Heart right ventricle (tissue), 16 donors: ENCODE data around the gene ITPRIPL1. TPM values are rescaled to one million over a fixed set of nuclear protein-coding genes. Genes with fewer than 3 reads are reported as not detected.
A peak's percentile ranks its signal among the peaks of the same experiment; 100 is the strongest.

Experiments
- ATAC-seq, 8 donors: fragments of 200-7000 bp; cut with Tn5 transposase; one replicate each; pipeline ENCODE4 v1.9.1; 2020; ENCODE audit warnings: mild to moderate bottlenecking in 8 of 8, moderate library complexity in 8 of 8, moderate number of reproducible peaks in 1 of 8
- DNase-seq, 2 donors: peaks; one replicate each; pipeline ENCODE4 v3.0.0-alpha.2; 2020
- H3K27ac ChIP-seq, 10 donors: fragments of 200-600 bp; sonication (generic) in 2 of 10; one replicate each; pipeline versions ENCODE4 v1.5.0 to v1.8.0; 2020 to 2022; ENCODE audit warnings: mild to moderate bottlenecking in 3 of 10
- H3K27me3 ChIP-seq, 7 donors: fragments of 200-600 bp; one replicate each; pipeline ENCODE4 v1.8.0; 2021 to 2022; ENCODE audit warnings: mild to moderate bottlenecking in 2 of 7
- H3K36me3 ChIP-seq, 9 donors: fragments of 200-600 bp; sonication (generic) in 1 of 9; one replicate each; pipeline versions ENCODE4 v1.5.0 to v1.8.0; 2020 to 2022; ENCODE audit warnings: mild to moderate bottlenecking in 2 of 9
- H3K4me1 ChIP-seq, 9 donors: fragments of 200-600 bp; sonication (generic) in 1 of 9; one replicate each; pipeline versions ENCODE4 v1.5.0 to v1.8.0; 2020 to 2022; ENCODE audit warnings: mild to moderate bottlenecking in 4 of 9
- H3K4me3 ChIP-seq, 10 donors: fragments of 200-600 bp; sonication (generic) in 2 of 10; one replicate each; pipeline versions ENCODE4 v1.5.0 to v1.8.0; 2020 to 2022; ENCODE audit warnings: mild to moderate bottlenecking in 7 of 10, moderate library complexity in 2 of 10
- H3K9me3 ChIP-seq, 11 donors: fragments of 200-600 bp in 10 of 11; sonication (generic) in 2 of 11; one replicate each; pipeline versions ENCODE4 v1.5.0 to v1.8.0; 2013 to 2022; ENCODE audit warnings: mild to moderate bottlenecking in 2 of 11, control low read depth in 1 of 11, moderate library complexity in 1 of 11
- CTCF ChIP-seq, 9 donors: fragments of 200-600 bp; sonication (generic) in 2 of 9; IDR thresholded peaks; one replicate each; pipeline versions ENCODE4 v1.5.0 to v1.8.0; 2021 to 2022; ENCODE audit warnings: antibody characterized with exemption in 9 of 9, mild to moderate bottlenecking in 5 of 9, moderate library complexity in 1 of 9
- WGBS, 2 donors: extraction: QIAGEN DNeasy Blood & Tissue Kit; methylation state at CpG; one replicate each; pipeline ENCODE4 v1.1.7; 2013; ENCODE audit warnings: inconsistent platforms in 1 of 2; 5-methylcytosine and 5-hydroxymethylcytosine counted together
- intact Hi-C, 10 donors: fragments of 100-400 bp; cut with DNase I; formaldehyde crosslinking; loops; one replicate each; pipeline versions ENCODE4 v1.11.1 to v1.14.2; 2022
- polyA plus RNA-seq, 2 donors: library from polyadenylated mRNA; stranded (reverse); fragments of 200-250 nt; gene quantifications; one replicate each; pipeline ENCODE4 v1.2.3, GENCODE V29; 2013
- total RNA-seq, 10 donors: library from RNA; stranded (reverse); fragmentation: NEBNext Ultra II Directional in 3 of 10; extraction: Animal tissue kit (Norgen Biotek cat#: 25700) in 3 of 10; gene quantifications; one replicate each; pipeline versions ENCODE4 v1.2.1 to v1.2.4, GENCODE V29; 2021 to 2023
- donor health status: Arrhythmogenic right ventricular cardiomyopathy.
- donor health status: ischemic (EF 13 %, LVEDD 7.1; RV severe dilation, severe dysfunction).
- donor health status: healthy with polysubstance abuse.
- donor health status: DM: no; HTN: yes; CAD: no.
- donor health status: DM: no; HTN: no; CAD: no.
- donor health status: ischemic (EF 25% LVEDD 6.9; RV normal size, moderate dysfunction).
- donor health status: ischemic (EF 25% LVEDD 5.7; RV mildly dilated, moderate dysfunction).
- donor health status: healthy.
- donor health status: DM: yes; HTN: yes; CAD: no.
- donor health status: Ischemic cardiomyopathy.
- donor health status: ischemic (EF 35%, LVEDD 5.7; RV mildly dilated, moderate dysfunction).
- donor health status: nonischemic (EF 11% LVEDD 7.7; RV severe dilation, severe dysfunction).
- donor health status: DM: yes; HTN: yes; CAD: no.
- donor health status: PGD.
- donor health status: ischemic (EF 29% LVEDD 5.4; RV normal size, mild dysfunction).
- donor health status: nonischemic (EF 23%, LVEDD 6.1; RV moderate dilation, normal function).

ITPRIPL1 gene
- total and polyA plus RNA-seq, 12 donors, result 0.30 to 3.4 (median 1.1) TPM

- H3K9me3 ChIP-seq, result no peaks in the 10 kb centered on the region
- intact Hi-C loops, result no loop called here
- H3K27me3 ChIP-seq, result no peaks in the 10 kb centered on the region
- WGBS, 2 donors, result 96 to 98% methylated on average over 2 of the region's 2 CpGs
- no peak for DNase-seq
- no peak overlapping the region for H3K27ac ChIP-seq
- no peak overlapping the region for H3K4me3 ChIP-seq
- no peak for ATAC-seq
- H3K36me3 ChIP-seq, result peaks cover 0 to 54% (median 0%) of the 10 kb centered on the region in 9 donors
- H3K4me1 ChIP-seq, result peaks cover 0 to 7% (median 0%) of the 10 kb centered on the region in 9 donors
- TF ChIP-seq CTCF (IDR thresholded peaks at IDR 0.05), result no peak
Observed at GRCh38 chr2:96361751-96362150, 36.6 kb downstream of the ITPRIPL1 start.

DNA sequence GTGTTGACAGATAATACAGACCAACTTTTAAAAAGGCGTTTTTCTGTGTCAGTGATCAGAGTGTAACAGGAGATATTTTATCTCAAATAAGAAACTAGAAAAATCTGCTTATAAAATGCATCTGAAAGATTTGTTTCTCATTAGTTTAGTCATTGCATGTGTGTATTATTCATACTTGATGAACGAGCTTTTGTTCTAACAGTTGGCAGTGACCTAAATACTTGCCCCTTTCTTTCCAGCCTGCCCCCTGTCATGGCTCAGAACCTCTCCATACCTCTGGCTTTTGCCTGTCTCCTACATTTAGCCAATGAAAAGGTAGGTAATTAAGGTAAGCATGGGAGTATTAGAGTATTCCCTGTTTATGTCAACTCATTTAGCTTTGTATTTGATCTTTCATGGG lies 44.1 kb downstream of the ITPRIPL1 start:
- Histone ChIP-seq H3K4me3 (no peak overlapping the region), H3K9me3 (no peaks in the 10 kb centered on the region), H3K36me3 (peaks cover 0 to 69% (median 0%) of the 10 kb centered on the region in 9 donors), H3K27ac (no peak overlapping the region), H3K4me1 (peaks cover 0 to 9% (median 7%) of the 10 kb centered on the region in 9 donors), H3K27me3 (no peaks in the 10 kb centered on the region)
- intact Hi-C loops, result no loop called here
- ATAC-seq, result no peak
- no peak for TF ChIP-seq CTCF (IDR thresholded peaks at IDR 0.05)
- DNase-seq, result no peak
- WGBS, 2 donors, result 92 to 95% methylated on average over 2 of the region's 2 CpGs

GRCh38 chr2:96374211-96374951 lies 49.3 kb downstream of the ITPRIPL1 start:
- H3K4me3 ChIP-seq, result no peak overlapping the region
- peaks cover 0 to 32% (median 4%) of the 10 kb centered on the region in 11 donors for H3K9me3 ChIP-seq
- peaks cover 0 to 23% (median 0%) of the 10 kb centered on the region in 9 donors for H3K36me3 ChIP-seq
- 3% methylated on average over 2 of the region's 2 CpGs for WGBS, 2 donors
- TF ChIP-seq CTCF (IDR thresholded peaks at IDR 0.05), result no peak
- peak overlapping the region in 1 of 10 donors; percentile 8 for H3K27ac ChIP-seq
- DNase-seq, result peak; percentile 25 to 67
- H3K4me1 ChIP-seq, result peaks cover 0 to 17% (median 13%) of the 10 kb centered on the region in 9 donors
- peak in 7 of 8 donors; percentile 51 to 74 (median 69) for ATAC-seq
- intact Hi-C loops, result no loop called here
- no peaks in the 10 kb centered on the region for H3K27me3 ChIP-seq

Other genes with a start within 250 kb of the ITPRIPL1 start
- 1 to 10 TPM; 1.5 to 7.3 (median 3.4) TPM for gene ADRA2B, start 208.7 kb upstream of the ITPRIPL1 start, total RNA-seq
- 1 to 10 TPM; 1.9 to 5.2 TPM for gene ADRA2B, start 208.7 kb upstream of the ITPRIPL1 start, polyA plus RNA-seq
- gene ASTL, start 186.8 kb upstream of the ITPRIPL1 start, total RNA-seq, result not detected
- gene ASTL, start 186.8 kb upstream of the ITPRIPL1 start, polyA plus RNA-seq, result under 1 TPM in 1 of 2 donors, not detected in 1; 0.16 TPM
- 1 to 10 TPM in 9 of 10 donors, under 1 TPM in 1; 0.61 to 6.8 (median 2.5) TPM for gene DUSP2, start 179.9 kb upstream of the ITPRIPL1 start, total RNA-seq
- gene DUSP2, start 179.9 kb upstream of the ITPRIPL1 start, polyA plus RNA-seq, result 10 to 100 TPM in 1 of 2 donors, 1 to 10 TPM in 1; 2.9 to 29.1 TPM
- gene STARD7, start 116.5 kb upstream of the ITPRIPL1 start, total RNA-seq, result 100 to 1,000 TPM; 138 to 397 (median 191) TPM
- gene STARD7, start 116.5 kb upstream of the ITPRIPL1 start, polyA plus RNA-seq, result 100 to 1,000 TPM in 1 of 2 donors, 10 to 100 TPM in 1; 50.8 to 312 TPM
- 100 to 1,000 TPM in 4 of 10 donors, 10 to 100 TPM in 6; 72.2 to 113 (median 95.1) TPM for gene TMEM127, start 59.3 kb upstream of the ITPRIPL1 start, total RNA-seq
- gene TMEM127, start 59.3 kb upstream of the ITPRIPL1 start, polyA plus RNA-seq, result 10 to 100 TPM; 15.2 to 70.6 TPM
- 10 to 100 TPM; 59.2 to 72.1 (median 64.9) TPM for gene CIAO1, start 59.1 kb upstream of the ITPRIPL1 start, total RNA-seq
- 10 to 100 TPM; 22.1 to 59.4 TPM for gene CIAO1, start 59.1 kb upstream of the ITPRIPL1 start, polyA plus RNA-seq
- 10 to 100 TPM; 56.2 to 70.5 (median 63.6) TPM for gene SNRNP200, start 19.8 kb upstream of the ITPRIPL1 start, total RNA-seq
- 10 to 100 TPM; 49.2 to 67.5 TPM for gene SNRNP200, start 19.8 kb upstream of the ITPRIPL1 start, polyA plus RNA-seq
- 1 to 10 TPM in 2 of 10 donors, under 1 TPM in 8; 0.21 to 3.4 (median 0.51) TPM for gene NCAPH, start 10.4 kb downstream of the ITPRIPL1 start, total RNA-seq
- under 1 TPM; 0.35 to 0.95 TPM for gene NCAPH, start 10.4 kb downstream of the ITPRIPL1 start, polyA plus RNA-seq
- under 1 TPM in 2 of 10 donors, not detected in 8; 0.37 to 0.67 TPM for gene NEURL3, start 180.0 kb downstream of the ITPRIPL1 start, total RNA-seq
- gene NEURL3, start 180.0 kb downstream of the ITPRIPL1 start, polyA plus RNA-seq, result under 1 TPM; 0.06 to 0.22 TPM
- 100 to 1,000 TPM in 1 of 10 donors, 10 to 100 TPM in 9; 12.0 to 121 (median 43.5) TPM for gene ARID5A, start 211.4 kb downstream of the ITPRIPL1 start, total RNA-seq
- gene ARID5A, start 211.4 kb downstream of the ITPRIPL1 start, polyA plus RNA-seq, result 10 to 100 TPM; 35.0 to 42.9 TPM